LNCaP clone FGC (cell line): Measurements from ENCODE around the gene PLAAT1.

ENCODE experiments used
- DNase-seq: peaks from one replicate; pipeline ENCODE4 v3.0.0-alpha.2; 2011; ENCODE audit warnings: low read depth
- H3K4me3 ChIP-seq: 2 replicates; pipeline ENCODE4 v1.5.1; 2011; ENCODE audit warnings: mild to moderate bottlenecking, low read depth, low read length, control low read depth
- CTCF ChIP-seq: IDR thresholded peaks from 2 replicates; pipeline ENCODE4 v1.5.1; 2012; ENCODE audit warnings: mild to moderate bottlenecking; ENCODE audit not compliant: control insufficient read depth, insufficient read depth; ENCODE audit errors: extremely low read depth

The PLAAT1 gene

GRCh38 chr3:193240850-193241706, at the start of gene PLAAT1:
Gene PLAAT1 (plus strand): TSS chr3:193241222. CDS start chr3:193255651, 14,429 bp downstream.
- no peak for DNase-seq
- H3K4me3 ChIP-seq = no peak within 1 kb of the TSS
- TF ChIP-seq CTCF = no peak

DNA sequence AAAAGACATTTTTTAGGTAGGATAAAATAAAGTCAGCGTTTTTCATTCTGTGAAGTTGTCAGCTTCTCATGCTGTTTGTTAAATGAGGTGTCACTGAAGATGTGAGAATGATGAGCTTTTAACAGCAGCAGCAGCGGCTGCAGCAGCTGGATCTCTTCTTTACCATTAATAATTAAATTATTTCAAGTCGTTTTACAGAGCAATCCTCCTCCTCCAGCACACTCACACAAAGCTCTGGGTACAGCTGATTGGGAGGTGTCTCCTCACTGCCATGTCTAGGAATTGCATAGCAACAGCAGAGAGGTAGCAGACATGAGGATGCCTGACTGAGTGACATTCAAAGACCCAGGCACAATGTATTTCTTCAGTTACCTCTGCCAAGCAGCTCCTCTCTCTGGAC, 46.7 kb upstream of the PLAAT1 start:
- TF ChIP-seq CTCF = no peak
- DNase-seq = no peak
- H3K4me3 ChIP-seq = no peak overlapping the region

DNA sequence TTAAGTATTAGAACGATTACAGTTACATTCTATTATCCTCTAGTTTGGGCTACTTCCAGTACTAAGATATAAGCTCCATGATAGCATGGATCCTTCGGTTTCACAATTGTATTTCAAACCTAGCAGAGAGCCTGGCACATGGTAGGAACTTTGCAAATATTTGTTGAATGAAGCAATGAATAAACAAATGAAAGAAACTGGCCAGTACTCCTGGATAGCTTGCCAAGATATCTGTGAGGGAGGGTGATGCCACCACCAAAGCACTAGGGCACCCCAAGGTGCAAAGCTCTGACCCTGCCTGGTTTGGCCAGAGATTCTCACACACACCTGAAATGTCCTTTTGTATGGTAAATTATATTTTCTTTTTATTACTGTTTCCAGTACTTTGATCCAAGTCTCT, 44.3 kb upstream of the PLAAT1 start:
- no peak for TF ChIP-seq CTCF
- no peak for DNase-seq
- no peak overlapping the region for H3K4me3 ChIP-seq

- no peak overlapping the region for H3K4me3 ChIP-seq
- no peak for DNase-seq
- no peak for TF ChIP-seq CTCF
Measured at GRCh38 chr3:193207290-193208273, 33.4 kb upstream of the PLAAT1 start.

GRCh38 chr3:193210618-193211017, 30.4 kb upstream of the PLAAT1 start:
- no peak for TF ChIP-seq CTCF
- no peak overlapping the region for H3K4me3 ChIP-seq
- no peak for DNase-seq

DNA sequence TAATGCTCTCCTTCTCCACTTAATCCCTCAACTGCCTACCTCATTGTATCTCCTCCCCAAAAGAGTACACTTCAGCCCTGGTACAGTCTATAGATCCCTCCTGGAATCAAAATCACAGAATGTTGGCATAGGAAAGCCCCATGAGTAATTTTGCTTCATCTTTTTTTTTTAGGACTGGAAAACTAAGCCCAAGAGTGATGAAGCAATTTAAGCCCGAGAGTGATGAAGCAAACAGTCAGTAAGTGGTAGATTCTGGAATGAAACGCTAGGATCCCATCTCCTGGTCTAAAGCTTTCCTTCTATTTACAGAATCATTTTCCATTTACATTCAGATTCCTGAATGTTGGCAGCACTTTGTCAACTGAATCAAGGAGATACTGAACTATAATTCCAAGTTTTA, 29.8 kb upstream of the PLAAT1 start:
- no peak for DNase-seq
- TF ChIP-seq CTCF = no peak
- no peak overlapping the region for H3K4me3 ChIP-seq
